Left lung (tissue), 14 donors: ENCODE results near the gene C14orf93. TPM values are rescaled to one million over a fixed set of nuclear protein-coding genes. Genes with fewer than 3 reads are reported as not detected.

Experiments used
- ATAC-seq: fragments of 200-7000 bp; cut with Tn5 transposase; one replicate; pipeline ENCODE4 v1.9.1; 2020; ENCODE audit warnings: moderate library complexity
- DNase-seq, 4 donors: peaks; one replicate each; pipeline ENCODE4 v3.0.0-alpha.2; 2013 to 2020
- H3K27ac ChIP-seq, 2 donors: fragments of 200-600 bp; sonication (generic) in 1 of 2; one replicate each; pipeline versions ENCODE4 v1.5.0 to v1.8.0; 2020 to 2021
- H3K27me3 ChIP-seq, 2 donors: fragments of 200-600 bp; sonication (generic) in 1 of 2; one replicate each; pipeline versions ENCODE4 v1.5.0 to v1.8.0; 2020 to 2021
- H3K36me3 ChIP-seq, 2 donors: fragments of 200-600 bp; sonication (generic) in 1 of 2; one replicate each; pipeline versions ENCODE4 v1.5.0 to v1.8.0; 2020 to 2021
- H3K4me1 ChIP-seq, 2 donors: fragments of 200-600 bp; one replicate each; pipeline ENCODE4 v1.8.0; 2021
- H3K4me3 ChIP-seq, 2 donors: fragments of 200-600 bp; sonication (generic) in 1 of 2; one replicate each; pipeline versions ENCODE4 v1.5.0 to v1.8.0; 2020 to 2021; ENCODE audit warnings: mild to moderate bottlenecking in 1 of 2
- H3K9me3 ChIP-seq, 2 donors: fragments of 200-600 bp; sonication (generic) in 1 of 2; one replicate each; pipeline versions ENCODE4 v1.5.0 to v1.8.0; 2020 to 2021
- CTCF ChIP-seq, 2 donors: fragments of 200-600 bp; sonication (generic) in 1 of 2; IDR thresholded peaks; one replicate each; pipeline versions ENCODE4 v1.5.0 to v1.8.0; 2021; ENCODE audit warnings: antibody characterized with exemption in 2 of 2
- intact Hi-C, 2 donors: fragments of 100-400 bp; cut with DNase I; formaldehyde crosslinking; loops; one replicate each; pipeline versions ENCODE4 v1.11.2 to v1.14.2; 2022
- long read RNA-seq, 12 donors: library from polyadenylated mRNA in 2 of 12; unstranded in 2 of 12; transcript quantifications; one replicate each; pipeline ENCODE4 v2.0.0 and lab custom pipeline, GENCODE V29; 2019 to 2026
- polyA plus RNA-seq, 6 donors: library from polyadenylated mRNA; unstranded; fragments of 120-200 nt; gene quantifications; one replicate each; pipeline ENCODE4 v1.2.1, GENCODE V29; 2013; ENCODE audit not compliant: insufficient read length in 6 of 6
- total RNA-seq, 2 donors: library from RNA; stranded (reverse); fragmentation: NEBNext Ultra II Directional; extraction: Animal tissue kit (Norgen Biotek cat#: 25700); gene quantifications; one replicate each; pipeline ENCODE4 v1.2.1, GENCODE V29; 2021
- donor health status: DM: no; HTN: yes; CAD: no.
- donor health status: DM: no; HTN: no; CAD: no.

The C14orf93 gene, protein sequence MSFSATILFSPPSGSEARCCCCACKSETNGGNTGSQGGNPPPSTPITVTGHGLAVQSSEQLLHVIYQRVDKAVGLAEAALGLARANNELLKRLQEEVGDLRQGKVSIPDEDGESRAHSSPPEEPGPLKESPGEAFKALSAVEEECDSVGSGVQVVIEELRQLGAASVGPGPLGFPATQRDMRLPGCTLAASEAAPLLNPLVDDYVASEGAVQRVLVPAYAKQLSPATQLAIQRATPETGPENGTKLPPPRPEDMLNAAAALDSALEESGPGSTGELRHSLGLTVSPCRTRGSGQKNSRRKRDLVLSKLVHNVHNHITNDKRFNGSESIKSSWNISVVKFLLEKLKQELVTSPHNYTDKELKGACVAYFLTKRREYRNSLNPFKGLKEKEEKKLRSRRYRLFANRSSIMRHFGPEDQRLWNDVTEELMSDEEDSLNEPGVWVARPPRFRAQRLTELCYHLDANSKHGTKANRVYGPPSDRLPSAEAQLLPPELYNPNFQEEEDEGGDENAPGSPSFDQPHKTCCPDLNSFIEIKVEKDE
- total RNA-seq (1 to 10 TPM; 8.3 TPM), polyA plus RNA-seq (10 to 100 TPM; 21.2 to 24.0 (median 21.6) TPM)
- long read RNA-seq, donor 1, partial matches to known transcripts = 0 of 1 reads
- long read RNA-seq, donor 1, other reads (novel, unspliced or antisense) = 0 of 1 reads
- long read RNA-seq, donor 2, partial matches to known transcripts = 8 of 11 reads
- long read RNA-seq, donor 2, other reads (novel, unspliced or antisense) = 0 of 11 reads
- long read RNA-seq, donor 3, partial matches to known transcripts = 0 of 2 reads
- long read RNA-seq, donor 3, other reads (novel, unspliced or antisense) = 0 of 2 reads
- long read RNA-seq, donor 4, partial matches to known transcripts = 1 of 3 reads
- long read RNA-seq, donor 4, other reads (novel, unspliced or antisense) = 1 of 3 reads
- long read RNA-seq, donor 5, partial matches to known transcripts = 0 of 3 reads
- long read RNA-seq, donor 5, other reads (novel, unspliced or antisense) = 0 of 3 reads
- long read RNA-seq, donor 6, transcript C14orf93-201 (7 exons, 3,354 nt) = major isoform, 5 of 5 reads
- long read RNA-seq, donor 6, partial matches to known transcripts = 0 of 5 reads
- long read RNA-seq, donor 6, other reads (novel, unspliced or antisense) = 0 of 5 reads
- long read RNA-seq, donor 7, partial matches to known transcripts = 0 of 2 reads
- long read RNA-seq, donor 7, other reads (novel, unspliced or antisense) = 0 of 2 reads
- long read RNA-seq, donor 8, partial matches to known transcripts = 0 of 2 reads
- long read RNA-seq, donor 8, other reads (novel, unspliced or antisense) = 0 of 2 reads
- long read RNA-seq, donor 9 = 0 reads
- long read RNA-seq, donor 10, partial matches to known transcripts = 0 of 5 reads
- long read RNA-seq, donor 10, other reads (novel, unspliced or antisense) = 3 of 5 reads
- long read RNA-seq, donor 11, partial matches to known transcripts = 0 of 1 reads
- long read RNA-seq, donor 11, other reads (novel, unspliced or antisense) = 0 of 1 reads
- long read RNA-seq, donor 12, partial matches to known transcripts = 0 of 2 reads
- long read RNA-seq, donor 12, other reads (novel, unspliced or antisense) = 0 of 2 reads

GRCh38 chr14:23009939-23010726 is at the start of gene C14orf93:
Gene C14orf93, minus strand, starts transcription at chr14:23010143. Its CDS starts 11,120 bp downstream, at chr14:22999023.
- no peak for TF ChIP-seq CTCF (IDR thresholded peaks at IDR 0.05)
- Histone ChIP-seq H3K27me3 (no peaks in the 10 kb centered on the region), H3K36me3 (no peaks in the 10 kb centered on the region), H3K9me3 (no peaks in the 10 kb centered on the region), H3K4me3 (peak within 1 kb of the TSS; percentile 34 to 54), H3K27ac (peak within 1 kb of the TSS; percentile 85 to 89), H3K4me1 (peaks cover 8 to 30% of the 10 kb centered on the region in 2 donors)
- DNase-seq = peak; percentile 78 to 93 (median 85)
- peak; percentile 56 for ATAC-seq
- intact Hi-C loops = no loop called here

- H3K4me1 ChIP-seq = peaks cover 11 to 37% of the 10 kb centered on the region in 2 donors
- DNase-seq (no peak), ATAC-seq (no peak)
- H3K36me3 ChIP-seq = peaks cover 5 to 56% of the 10 kb centered on the region in 2 donors
- TF ChIP-seq CTCF (IDR thresholded peaks at IDR 0.05) = no peak
- H3K4me3 ChIP-seq = no peak overlapping the region
- no peak overlapping the region for H3K27ac ChIP-seq
- intact Hi-C loops = loop anchor here (5.0 to 10.0 kb wide), 2 partner anchors 72 to 74 kb away; partner anchors contain the start of gene AJUBA (in 1 of the 2)
- H3K27me3 ChIP-seq = peaks cover 0 to 8% of the 10 kb centered on the region in 2 donors
- no peaks in the 10 kb centered on the region for H3K9me3 ChIP-seq
Observed at GRCh38 chr14:23058654-23059504, 48.9 kb upstream of the C14orf93 start.

- peak overlapping the region; percentile 58 to 69 for H3K27ac ChIP-seq
- peak; percentile 87 for ATAC-seq
- peak overlapping the region; percentile 62 to 67 for H3K4me3 ChIP-seq
- intact Hi-C loops = loop anchor here (5.0 to 10.0 kb wide), 2 partner anchors 71 to 73 kb away; partner anchors contain the start of gene AJUBA (in 1 of the 2)
- peaks cover 0 to 8% of the 10 kb centered on the region in 2 donors for H3K27me3 ChIP-seq
- no peaks in the 10 kb centered on the region for H3K9me3 ChIP-seq
- H3K4me1 ChIP-seq = peaks cover 11 to 37% of the 10 kb centered on the region in 2 donors
- H3K36me3 ChIP-seq = peaks cover 0 to 47% of the 10 kb centered on the region in 2 donors
- peak; percentile 89 to 95 (median 90) for DNase-seq
- peak; percentile 89 to 95 for TF ChIP-seq CTCF (IDR thresholded peaks at IDR 0.05)
Observed at GRCh38 chr14:23057757-23058653, 48.1 kb upstream of the C14orf93 start.
